ENCODE results near the gene TMC5.
"Not testable (repeated sequence)": the region's sequence is repeated elsewhere in the genome, so short reads cannot be mapped to it uniquely, and the experiment has no call there.

The TMC5 gene

GRCh38 chr16:19543278-19543996 lies 125.8 kb downstream of the TMC5 start:
- DNase-seq = not testable (repeated sequence)

DNA sequence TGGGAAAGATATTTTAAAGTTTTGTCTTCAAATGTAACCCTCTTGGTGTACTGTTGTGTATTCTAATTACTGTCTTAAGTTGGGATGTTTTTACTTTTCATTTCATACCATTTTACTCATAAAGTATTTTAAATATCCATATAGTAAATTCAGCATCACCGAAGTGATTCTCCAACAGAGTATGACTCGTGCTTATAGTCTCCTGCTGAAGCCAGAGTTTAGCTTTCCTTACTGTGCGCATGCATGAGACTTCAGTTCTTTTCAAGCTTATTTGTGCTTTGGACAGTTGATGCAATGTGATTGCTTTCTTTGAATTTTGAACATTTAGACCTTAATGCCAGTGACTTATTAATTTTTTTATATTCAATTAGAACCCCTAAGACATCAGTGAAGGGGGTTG lies 130.5 kb downstream of the TMC5 start:
- DNase-seq = no peak

Measured in COR-L47 (cell line).